ENCODE results near the gene RUNX3.

DNA sequence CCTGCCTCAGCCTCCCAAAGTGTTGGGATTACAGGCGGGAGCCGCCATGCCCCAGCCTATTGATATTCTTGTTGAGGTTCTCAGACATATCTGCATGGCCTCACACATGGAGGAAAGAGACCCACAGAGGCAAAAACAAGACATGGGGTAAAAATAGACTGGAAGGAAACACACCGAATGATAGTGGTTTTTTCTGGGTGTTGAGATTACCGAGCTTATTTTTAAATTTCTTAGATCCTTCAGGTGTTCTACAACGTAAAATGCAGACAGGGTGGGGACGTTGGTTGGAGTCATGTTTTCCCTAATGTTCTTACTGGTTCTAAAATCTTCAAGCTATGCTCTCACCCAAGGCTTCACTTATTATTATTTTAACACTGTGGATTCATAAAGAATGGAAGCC, 23.9 kb upstream of the RUNX3 start:
- TF ChIP-seq EZH2 (IDR thresholded peaks at IDR 0.05; ENCODE audit: borderline replicate concordance, low read length) = no peak
- TF ChIP-seq, protein P1, sequence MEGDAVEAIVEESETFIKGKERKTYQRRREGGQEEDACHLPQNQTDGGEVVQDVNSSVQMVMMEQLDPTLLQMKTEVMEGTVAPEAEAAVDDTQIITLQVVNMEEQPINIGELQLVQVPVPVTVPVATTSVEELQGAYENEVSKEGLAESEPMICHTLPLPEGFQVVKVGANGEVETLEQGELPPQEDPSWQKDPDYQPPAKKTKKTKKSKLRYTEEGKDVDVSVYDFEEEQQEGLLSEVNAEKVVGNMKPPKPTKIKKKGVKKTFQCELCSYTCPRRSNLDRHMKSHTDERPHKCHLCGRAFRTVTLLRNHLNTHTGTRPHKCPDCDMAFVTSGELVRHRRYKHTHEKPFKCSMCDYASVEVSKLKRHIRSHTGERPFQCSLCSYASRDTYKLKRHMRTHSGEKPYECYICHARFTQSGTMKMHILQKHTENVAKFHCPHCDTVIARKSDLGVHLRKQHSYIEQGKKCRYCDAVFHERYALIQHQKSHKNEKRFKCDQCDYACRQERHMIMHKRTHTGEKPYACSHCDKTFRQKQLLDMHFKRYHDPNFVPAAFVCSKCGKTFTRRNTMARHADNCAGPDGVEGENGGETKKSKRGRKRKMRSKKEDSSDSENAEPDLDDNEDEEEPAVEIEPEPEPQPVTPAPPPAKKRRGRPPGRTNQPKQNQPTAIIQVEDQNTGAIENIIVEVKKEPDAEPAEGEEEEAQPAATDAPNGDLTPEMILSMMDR (conservative IDR thresholded peaks at IDR 0.05 in 1 of 2, IDR thresholded peaks at IDR 0.05 in 1 of 2; ENCODE audit: extremely low read depth in 1 of 2, insufficient read depth in 1 of 2, low read depth in 1 of 2, low read length in 2 of 2) = no peak

Data from mammary epithelial cell (primary cell).